ENCODE measurements around the gene CACNA1B. TPM values are rescaled to one million over a fixed set of nuclear protein-coding genes. Genes with fewer than 3 reads are reported as not detected.

The CACNA1B gene
- polyA plus RNA-seq, 4 donors: under 0.01 to 0.91 (median 0.18) TPM; not detected in 1

DNA sequence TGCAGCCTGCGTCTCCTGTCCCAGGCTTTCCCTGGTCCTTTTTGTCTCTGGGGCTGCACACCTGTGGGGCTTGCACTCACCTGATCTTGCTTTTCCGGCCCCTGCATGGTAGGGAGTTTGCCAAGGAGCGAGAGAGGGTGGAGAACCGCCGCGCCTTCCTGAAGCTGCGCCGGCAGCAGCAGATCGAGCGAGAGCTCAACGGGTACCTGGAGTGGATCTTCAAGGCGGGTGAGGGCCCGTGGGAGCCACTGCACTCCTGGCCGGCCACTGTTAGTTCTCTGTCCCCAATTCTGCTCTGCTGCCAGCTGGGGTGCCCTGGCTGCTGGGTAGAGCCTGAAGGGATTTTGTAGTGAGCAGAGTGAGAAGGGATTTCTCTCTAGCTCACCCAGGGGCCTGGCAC, 78.0 kb downstream of the CACNA1B start:
- WGBS, 3 donors: 87 to 91% (median 90%) methylated on average over 14 of the region's 14 CpGs
- H3K4me1 ChIP-seq (ENCODE audit: control insufficient read depth in 3 of 3, insufficient read depth in 2 of 3, low read depth in 1 of 3, low read length in 2 of 3): no peaks in the 10 kb centered on the region
- no peak for DNase-seq
- FAIRE-seq: no peak
- H3K27ac ChIP-seq (ENCODE audit: low read depth in 1 of 3, low read length in 2 of 3): no peak overlapping the region
- H3K4me3 ChIP-seq (ENCODE audit: low read depth in 1 of 3, low read length in 3 of 3): no peak overlapping the region
- H3K36me3 ChIP-seq (ENCODE audit: control insufficient read depth in 3 of 3, insufficient read depth in 2 of 3, low read depth in 1 of 3, low read length in 3 of 3): no peaks in the 10 kb centered on the region
- no peaks in the 10 kb centered on the region for H3K9me3 ChIP-seq (ENCODE audit: control insufficient read depth in 2 of 2, insufficient read depth in 1 of 2, low read depth in 1 of 2, low read length in 1 of 2)
- H3K27me3 ChIP-seq (ENCODE audit: control insufficient read depth in 3 of 3, insufficient read depth in 3 of 3, low read length in 3 of 3): no peaks in the 10 kb centered on the region

DNA sequence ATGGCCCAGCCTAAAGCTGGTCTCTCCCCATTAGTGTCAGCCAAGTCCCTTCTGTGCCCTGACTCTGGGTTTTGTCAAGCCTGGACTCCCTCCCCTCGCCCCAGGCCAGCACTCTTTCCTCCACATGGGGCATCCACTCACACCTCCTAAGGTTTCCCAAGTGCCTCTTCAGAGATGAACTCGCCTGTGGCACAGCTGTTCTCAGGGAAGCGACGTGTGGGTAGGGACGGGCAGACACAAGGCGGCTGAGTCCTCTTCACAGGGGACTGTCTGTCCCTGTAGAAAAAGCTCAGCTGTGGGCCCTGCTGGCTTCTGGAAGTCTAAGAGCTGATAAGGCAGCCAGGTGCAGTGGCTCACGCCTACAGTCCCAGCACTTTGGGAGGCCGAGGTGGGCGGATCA, 78.5 kb downstream of the CACNA1B start:
- no peaks in the 10 kb centered on the region for H3K4me1 ChIP-seq (ENCODE audit: control insufficient read depth in 3 of 3, insufficient read depth in 2 of 3, low read depth in 1 of 3, low read length in 2 of 3)
- no peaks in the 10 kb centered on the region for H3K27me3 ChIP-seq (ENCODE audit: control insufficient read depth in 3 of 3, insufficient read depth in 3 of 3, low read length in 3 of 3)
- no peak for FAIRE-seq
- no peak overlapping the region for H3K4me3 ChIP-seq (ENCODE audit: low read depth in 1 of 3, low read length in 3 of 3)
- H3K27ac ChIP-seq (ENCODE audit: low read depth in 1 of 3, low read length in 2 of 3): no peak overlapping the region
- no peaks in the 10 kb centered on the region for H3K9me3 ChIP-seq (ENCODE audit: control insufficient read depth in 2 of 2, insufficient read depth in 1 of 2, low read depth in 1 of 2, low read length in 1 of 2)
- WGBS, 3 donors: 57 to 75% (median 60%) methylated on average over 9 of the region's 9 CpGs
- no peaks in the 10 kb centered on the region for H3K36me3 ChIP-seq (ENCODE audit: control insufficient read depth in 3 of 3, insufficient read depth in 2 of 3, low read depth in 1 of 3, low read length in 3 of 3)
- DNase-seq: no peak

DNA sequence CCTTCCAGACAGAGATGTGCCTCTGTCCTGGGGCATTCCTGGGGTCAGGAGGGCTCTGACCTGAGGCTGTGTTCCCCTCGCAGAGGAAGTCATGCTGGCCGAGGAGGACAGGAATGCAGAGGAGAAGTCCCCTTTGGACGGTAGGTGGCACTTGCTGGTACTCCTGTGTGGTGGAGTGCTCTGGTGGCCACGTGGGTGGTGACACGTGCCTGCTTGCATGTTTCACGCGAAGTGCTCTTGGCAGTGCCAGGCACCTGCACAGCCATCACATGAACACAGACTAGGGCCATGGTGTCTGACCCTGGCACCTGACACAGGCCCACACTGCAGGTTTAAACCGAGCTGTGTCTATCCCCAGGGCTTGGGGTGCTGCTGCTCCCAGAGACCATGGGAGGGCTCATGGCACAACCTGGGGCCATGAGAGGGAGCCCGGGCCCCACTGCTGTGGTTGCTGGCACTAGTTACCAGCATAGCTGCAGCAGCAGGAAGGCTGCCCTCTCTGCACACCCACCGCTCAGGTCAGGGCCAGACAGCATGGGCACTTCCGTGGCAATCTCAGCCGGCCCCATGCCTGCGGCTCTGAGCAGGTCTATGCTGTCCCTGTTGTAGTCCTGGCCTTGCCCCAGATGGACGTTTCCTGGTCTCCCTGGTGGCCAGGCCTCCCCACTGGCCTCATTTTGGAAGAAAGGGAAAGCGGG, 79.3 kb downstream of the CACNA1B start:
- FAIRE-seq (no peak), DNase-seq (no peak)
- Histone ChIP-seq H3K9me3 (ENCODE audit: control insufficient read depth in 2 of 2, insufficient read depth in 1 of 2, low read depth in 1 of 2, low read length in 1 of 2) (no peaks in the 10 kb centered on the region), H3K27ac (ENCODE audit: low read depth in 1 of 3, low read length in 2 of 3) (no peak overlapping the region), H3K4me1 (ENCODE audit: control insufficient read depth in 3 of 3, insufficient read depth in 2 of 3, low read depth in 1 of 3, low read length in 2 of 3) (no peaks in the 10 kb centered on the region), H3K36me3 (ENCODE audit: control insufficient read depth in 3 of 3, insufficient read depth in 2 of 3, low read depth in 1 of 3, low read length in 3 of 3) (no peaks in the 10 kb centered on the region), H3K4me3 (ENCODE audit: low read depth in 1 of 3, low read length in 3 of 3) (no peak overlapping the region), H3K27me3 (ENCODE audit: control insufficient read depth in 3 of 3, insufficient read depth in 3 of 3, low read length in 3 of 3) (no peaks in the 10 kb centered on the region)
- WGBS, 3 donors: 65 to 78% (median 65%) methylated on average over 15 of the region's 15 CpGs

GRCh38 chr9:137959641-137960411, 82.2 kb downstream of the CACNA1B start:
- Histone ChIP-seq H3K27ac (ENCODE audit: low read depth in 1 of 3, low read length in 2 of 3) (no peak overlapping the region), H3K9me3 (ENCODE audit: control insufficient read depth in 2 of 2, insufficient read depth in 1 of 2, low read depth in 1 of 2, low read length in 1 of 2) (peaks cover 0 to 3% of the 10 kb centered on the region in 2 donors), H3K4me1 (ENCODE audit: control insufficient read depth in 3 of 3, insufficient read depth in 2 of 3, low read depth in 1 of 3, low read length in 2 of 3) (no peaks in the 10 kb centered on the region), H3K27me3 (ENCODE audit: control insufficient read depth in 3 of 3, insufficient read depth in 3 of 3, low read length in 3 of 3) (no peaks in the 10 kb centered on the region), H3K4me3 (ENCODE audit: low read depth in 1 of 3, low read length in 3 of 3) (no peak overlapping the region), H3K36me3 (ENCODE audit: control insufficient read depth in 3 of 3, insufficient read depth in 2 of 3, low read depth in 1 of 3, low read length in 3 of 3) (no peaks in the 10 kb centered on the region)
- FAIRE-seq (no peak), DNase-seq (no peak)
- WGBS, 3 donors: 84 to 92% (median 85%) methylated on average over 36 of the region's 36 CpGs

GRCh38 chr9:137960496-137960895, 82.9 kb downstream of the CACNA1B start:
- Histone ChIP-seq H3K4me1 (ENCODE audit: control insufficient read depth in 3 of 3, insufficient read depth in 2 of 3, low read depth in 1 of 3, low read length in 2 of 3) (no peaks in the 10 kb centered on the region), H3K9me3 (ENCODE audit: control insufficient read depth in 2 of 2, insufficient read depth in 1 of 2, low read depth in 1 of 2, low read length in 1 of 2) (peaks cover 0 to 6% of the 10 kb centered on the region in 2 donors), H3K27ac (ENCODE audit: low read depth in 1 of 3, low read length in 2 of 3) (no peak overlapping the region), H3K4me3 (ENCODE audit: low read depth in 1 of 3, low read length in 3 of 3) (no peak overlapping the region), H3K36me3 (ENCODE audit: control insufficient read depth in 3 of 3, insufficient read depth in 2 of 3, low read depth in 1 of 3, low read length in 3 of 3) (no peaks in the 10 kb centered on the region), H3K27me3 (ENCODE audit: control insufficient read depth in 3 of 3, insufficient read depth in 3 of 3, low read length in 3 of 3) (no peaks in the 10 kb centered on the region)
- DNase-seq (no peak), FAIRE-seq (no peak)
- WGBS, 3 donors: 60 to 75% (median 72%) methylated on average over 11 of the region's 11 CpGs

DNA sequence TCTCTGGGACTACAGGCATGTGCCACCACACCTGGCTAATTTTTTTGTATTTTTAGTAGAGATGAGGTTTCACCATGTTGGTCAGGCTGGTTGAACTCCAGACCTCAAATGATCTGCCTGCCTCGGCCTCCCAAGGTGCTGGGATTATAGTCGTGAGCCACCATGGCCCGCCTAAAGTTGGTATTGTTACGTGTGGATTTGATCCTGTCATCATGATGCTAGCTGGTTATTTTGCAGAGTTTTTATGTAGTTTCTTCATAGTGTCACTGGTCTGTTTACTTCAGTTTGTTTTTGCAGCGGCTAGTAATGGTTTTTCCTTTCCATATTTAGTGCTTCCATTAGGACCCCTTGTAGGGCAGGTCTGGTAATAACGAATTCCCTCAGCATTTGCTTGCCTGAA, 85.9 kb downstream of the CACNA1B start:
- Histone ChIP-seq H3K36me3 (ENCODE audit: control insufficient read depth in 3 of 3, insufficient read depth in 2 of 3, low read depth in 1 of 3, low read length in 3 of 3) (no peaks in the 10 kb centered on the region), H3K9me3 (ENCODE audit: control insufficient read depth in 2 of 2, insufficient read depth in 1 of 2, low read depth in 1 of 2, low read length in 1 of 2) (peaks cover 0 to 6% of the 10 kb centered on the region in 2 donors), H3K27ac (ENCODE audit: low read depth in 1 of 3, low read length in 2 of 3) (no peak overlapping the region), H3K4me1 (ENCODE audit: control insufficient read depth in 3 of 3, insufficient read depth in 2 of 3, low read depth in 1 of 3, low read length in 2 of 3) (no peaks in the 10 kb centered on the region), H3K4me3 (ENCODE audit: low read depth in 1 of 3, low read length in 3 of 3) (no peak overlapping the region), H3K27me3 (ENCODE audit: control insufficient read depth in 3 of 3, insufficient read depth in 3 of 3, low read length in 3 of 3) (peaks cover 0 to 4% (median 0%) of the 10 kb centered on the region in 3 donors)
- DNase-seq (no peak), FAIRE-seq (no peak)
- 82 to 89% (median 86%) methylated on average over 6 of the region's 6 CpGs for WGBS, 3 donors

- DNase-seq (no peak), FAIRE-seq (no peak)
Observed at GRCh38 chr9:137965177-137965795, 87.7 kb downstream of the CACNA1B start.

GRCh38 chr9:137967280-137967953, 89.8 kb downstream of the CACNA1B start:
- Histone ChIP-seq H3K36me3 (ENCODE audit: control insufficient read depth in 3 of 3, insufficient read depth in 2 of 3, low read depth in 1 of 3, low read length in 3 of 3) (no peaks in the 10 kb centered on the region), H3K4me1 (ENCODE audit: control insufficient read depth in 3 of 3, insufficient read depth in 2 of 3, low read depth in 1 of 3, low read length in 2 of 3) (no peaks in the 10 kb centered on the region), H3K4me3 (ENCODE audit: low read depth in 1 of 3, low read length in 3 of 3) (no peak overlapping the region), H3K27me3 (ENCODE audit: control insufficient read depth in 3 of 3, insufficient read depth in 3 of 3, low read length in 3 of 3) (peaks cover 0 to 4% (median 0%) of the 10 kb centered on the region in 3 donors), H3K9me3 (ENCODE audit: control insufficient read depth in 2 of 2, insufficient read depth in 1 of 2, low read depth in 1 of 2, low read length in 1 of 2) (peaks cover 0 to 6% of the 10 kb centered on the region in 2 donors), H3K27ac (ENCODE audit: low read depth in 1 of 3, low read length in 2 of 3) (no peak overlapping the region)
- 67 to 81% (median 73%) methylated on average over 17 of the region's 17 CpGs for WGBS, 3 donors
- DNase-seq (no peak), FAIRE-seq (no peak)

More at GRCh38 chr9:137965177-137965795, 87.7 kb downstream of the CACNA1B start:
- 86 to 89% (median 89%) methylated on average over 9 of the region's 9 CpGs for WGBS, 3 donors
- H3K4me1 ChIP-seq (ENCODE audit: control insufficient read depth in 3 of 3, insufficient read depth in 2 of 3, low read depth in 1 of 3, low read length in 2 of 3): no peaks in the 10 kb centered on the region
- peaks cover 0 to 6% of the 10 kb centered on the region in 2 donors for H3K9me3 ChIP-seq (ENCODE audit: control insufficient read depth in 2 of 2, insufficient read depth in 1 of 2, low read depth in 1 of 2, low read length in 1 of 2)
- H3K36me3 ChIP-seq (ENCODE audit: control insufficient read depth in 3 of 3, insufficient read depth in 2 of 3, low read depth in 1 of 3, low read length in 3 of 3): no peaks in the 10 kb centered on the region
- H3K27me3 ChIP-seq (ENCODE audit: control insufficient read depth in 3 of 3, insufficient read depth in 3 of 3, low read length in 3 of 3): peaks cover 0 to 4% (median 0%) of the 10 kb centered on the region in 3 donors
- no peak overlapping the region for H3K4me3 ChIP-seq (ENCODE audit: low read depth in 1 of 3, low read length in 3 of 3)
- no peak overlapping the region for H3K27ac ChIP-seq (ENCODE audit: low read depth in 1 of 3, low read length in 2 of 3)
